Stomach (tissue), 19 donors: ENCODE results near the gene GTF3C6. TPM values are rescaled to one million over a fixed set of nuclear protein-coding genes. Genes with fewer than 3 reads are reported as not detected.

ENCODE experiments used
- DNase-seq, 2 donors: peaks; one replicate each; pipeline versions ENCODE4 v3.0.0 to v3.0.0-alpha.2; 2013 to 2019
- H3K27ac ChIP-seq, 5 donors: fragments of 200-600 bp in 4 of 5; sonication (generic) in 4 of 5; one replicate each; pipeline ENCODE4 v1.5.1; 2013 to 2019; ENCODE audit warnings: mild to moderate bottlenecking in 1 of 5, moderate library complexity in 1 of 5
- H3K27me3 ChIP-seq, 3 donors: fragments of 200-600 bp; sonication (generic); one replicate each; pipeline ENCODE4 v1.5.1; 2017 to 2019; ENCODE audit warnings: mixed run types in 1 of 3
- H3K36me3 ChIP-seq, 4 donors: fragments of 200-600 bp; sonication (generic); 1 replicate in 3 of 4; 2 replicates in 1 of 4; pipeline ENCODE4 v1.5.1; 2016 to 2019
- H3K4me1 ChIP-seq, 4 donors: fragments of 200-600 bp; sonication (generic); one replicate each; pipeline ENCODE4 v1.5.1; 2016 to 2019
- H3K4me3 ChIP-seq, 4 donors: fragments of 200-600 bp; sonication (generic) in 3 of 4; one replicate each; pipeline ENCODE4 v1.5.1; 2016 to 2019; ENCODE audit warnings: mild to moderate bottlenecking in 1 of 4
- H3K9me3 ChIP-seq, 4 donors: fragments of 200-600 bp; sonication (generic); one replicate each; pipeline ENCODE4 v1.5.1; 2016 to 2019
- EP300 ChIP-seq: sonication (generic); formaldehyde crosslinking; IDR thresholded peaks from one replicate; pipeline ENCODE4 v1.6.1; 2017; ENCODE audit warnings: antibody characterized with exemption
- POLR2A ChIP-seq, 4 donors: fragments of 450-650 bp; IDR thresholded peaks; one replicate each; pipeline ENCODE4 v1.6.1; 2016; ENCODE audit warnings: antibody characterized with exemption in 4 of 4, control low read depth in 2 of 4, mild to moderate bottlenecking in 1 of 4, moderate library complexity in 1 of 4
- POLR2AphosphoS5 ChIP-seq, 3 donors: sonication (generic); formaldehyde crosslinking; IDR thresholded peaks; one replicate each; pipeline ENCODE4 v1.6.1; 2016; ENCODE audit warnings: antibody characterized with exemption in 3 of 3
- WGBS, 5 donors: extraction: QIAGEN DNeasy Blood & Tissue Kit in 3 of 5; methylation state at CpG; one replicate each; pipeline versions ENCODE4 v1.1.5 to v1.1.7; 2013 to 2018; 5-methylcytosine and 5-hydroxymethylcytosine counted together
- intact Hi-C: fragments of 100-400 bp; cut with DNase I; formaldehyde crosslinking; loops from one replicate; pipeline ENCODE4 v1.15.1; 2023; ENCODE audit warnings: low total_unique reads
- long read RNA-seq, 10 donors: transcript quantifications; one replicate each; lab custom pipeline, GENCODE V29; 2026
- polyA plus RNA-seq, 3 donors: library from polyadenylated mRNA; stranded (reverse); fragments of 200-250 nt; gene quantifications; one replicate each; pipeline ENCODE4 v1.2.3, GENCODE V29; 2013
- total RNA-seq, 5 donors: library from RNA; depleted of rRNA; stranded (reverse); fragments of >200 nt; gene quantifications; one replicate each; pipeline versions ENCODE4 v1.1.0 to v1.2.3, GENCODE V29; 2014 to 2016
- TF ChIP-seq, protein P1 (sequence below), 7 experiments: fragments of 450-650 bp in 4 of 7; fragments of 200-600 bp in 3 of 7; sonication (generic) in 3 of 7; IDR thresholded peaks; one replicate each; pipeline ENCODE4 v1.5.1; 2016 to 2019; ENCODE audit warnings: antibody characterized with exemption in 7 of 7, control low read depth in 2 of 7, mild to moderate bottlenecking in 1 of 7
- donor health status: healthy with polysubstance abuse.
- donor health status: Bipolar disorder and iron deficiency.
- donor health status: healthy.

Gene GTF3C6, protein sequence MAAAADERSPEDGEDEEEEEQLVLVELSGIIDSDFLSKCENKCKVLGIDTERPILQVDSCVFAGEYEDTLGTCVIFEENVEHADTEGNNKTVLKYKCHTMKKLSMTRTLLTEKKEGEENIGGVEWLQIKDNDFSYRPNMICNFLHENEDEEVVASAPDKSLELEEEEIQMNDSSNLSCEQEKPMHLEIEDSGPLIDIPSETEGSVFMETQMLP
- total RNA-seq, result 10 to 100 TPM in 3 of 5 donors, 1 to 10 TPM in 2; 5.5 to 68.8 (median 15.6) TPM
- 10 to 100 TPM; 64.5 to 88.8 (median 76.4) TPM for polyA plus RNA-seq
- long read RNA-seq, donor 1, transcript GTF3C6-201 (6 exons, 952 nt), result major isoform, 7 of 32 reads
- long read RNA-seq, donor 1, partial matches to known transcripts, result 25 of 32 reads
- long read RNA-seq, donor 1, other reads (novel, unspliced or antisense), result 0 of 32 reads
- long read RNA-seq, donor 2, transcript GTF3C6-201 (6 exons, 952 nt), result major isoform, 24 of 43 reads
- long read RNA-seq, donor 2, partial matches to known transcripts, result 19 of 43 reads
- long read RNA-seq, donor 2, other reads (novel, unspliced or antisense), result 0 of 43 reads
- long read RNA-seq, donor 3, transcript GTF3C6-201 (6 exons, 952 nt), result major isoform, 22 of 52 reads
- long read RNA-seq, donor 3, partial matches to known transcripts, result 30 of 52 reads
- long read RNA-seq, donor 3, other reads (novel, unspliced or antisense), result 0 of 52 reads
- long read RNA-seq, donor 4, partial matches to known transcripts, result 0 of 2 reads
- long read RNA-seq, donor 4, other reads (novel, unspliced or antisense), result 0 of 2 reads
- long read RNA-seq, donor 5, transcript GTF3C6-201 (6 exons, 952 nt), result major isoform, 35 of 64 reads
- long read RNA-seq, donor 5, partial matches to known transcripts, result 24 of 64 reads
- long read RNA-seq, donor 5, other reads (novel, unspliced or antisense), result 5 of 64 reads
- long read RNA-seq, donor 6, transcript GTF3C6-201 (6 exons, 952 nt), result major isoform, 80 of 178 reads
- long read RNA-seq, donor 6, partial matches to known transcripts, result 93 of 178 reads
- long read RNA-seq, donor 6, other reads (novel, unspliced or antisense), result 5 of 178 reads
- long read RNA-seq, donor 7, transcript GTF3C6-201 (6 exons, 952 nt), result major isoform, 34 of 55 reads
- long read RNA-seq, donor 7, partial matches to known transcripts, result 20 of 55 reads
- long read RNA-seq, donor 7, other reads (novel, unspliced or antisense), result 0 of 55 reads
- long read RNA-seq, donor 8, transcript GTF3C6-201 (6 exons, 952 nt), result major isoform, 41 of 96 reads
- long read RNA-seq, donor 8, partial matches to known transcripts, result 47 of 96 reads
- long read RNA-seq, donor 8, other reads (novel, unspliced or antisense), result 8 of 96 reads
- long read RNA-seq, donor 9, transcript GTF3C6-201 (6 exons, 952 nt), result major isoform, 27 of 78 reads
- long read RNA-seq, donor 9, partial matches to known transcripts, result 51 of 78 reads
- long read RNA-seq, donor 9, other reads (novel, unspliced or antisense), result 0 of 78 reads
- long read RNA-seq, donor 10, transcript GTF3C6-201 (6 exons, 952 nt), result major isoform, 10 of 23 reads
- long read RNA-seq, donor 10, partial matches to known transcripts, result 13 of 23 reads
- long read RNA-seq, donor 10, other reads (novel, unspliced or antisense), result 0 of 23 reads

- intact Hi-C loops, result loop anchor here (10.0 kb wide), 1 partner anchor 144 kb away; the partner anchor contains the start of gene CDK19
Measured at GRCh38 chr6:110958329-110959192, at the start of gene GTF3C6. Gene GTF3C6 (plus strand): TSS chr6:110958706. CDS start chr6:110958770, 64 bp downstream.

DNA sequence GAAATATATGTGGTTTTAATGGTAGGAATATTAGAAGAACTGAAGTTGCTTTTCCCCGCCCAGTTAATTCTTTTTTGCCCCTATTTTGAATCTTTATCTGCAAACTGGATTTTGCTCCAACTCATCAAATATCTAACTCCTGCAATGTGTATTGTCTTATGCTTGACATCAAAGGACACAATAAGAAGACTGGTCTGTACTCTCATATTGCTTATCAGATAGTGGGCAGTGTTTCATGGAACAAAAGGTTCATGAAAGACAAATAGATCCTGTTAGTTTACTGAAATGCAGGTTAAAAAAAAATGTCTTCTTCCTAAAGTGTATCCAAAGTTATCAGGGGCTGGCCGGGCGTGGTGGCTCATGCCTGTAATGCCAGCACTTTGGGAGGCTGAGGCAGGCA lies 27.7 kb upstream of the GTF3C6 start:
- Histone ChIP-seq H3K36me3 (no peaks in the 10 kb centered on the region), H3K4me1 (no peaks in the 10 kb centered on the region), H3K27ac (no peak overlapping the region), H3K9me3 (no peaks in the 10 kb centered on the region), H3K4me3 (no peak overlapping the region), H3K27me3 (no peaks in the 10 kb centered on the region)
- no peak for DNase-seq
- intact Hi-C loops, result no loop called here
- 65 to 82% (median 74%) methylated on average over 3 of the region's 3 CpGs for WGBS, 5 donors
- TF ChIP-seq EP300 (no peak), POLR2AphosphoS5 (IDR thresholded peaks at IDR 0.05) (no peak), POLR2A (IDR thresholded peaks at IDR 0.05) (no peak)
- TF ChIP-seq, protein P1, sequence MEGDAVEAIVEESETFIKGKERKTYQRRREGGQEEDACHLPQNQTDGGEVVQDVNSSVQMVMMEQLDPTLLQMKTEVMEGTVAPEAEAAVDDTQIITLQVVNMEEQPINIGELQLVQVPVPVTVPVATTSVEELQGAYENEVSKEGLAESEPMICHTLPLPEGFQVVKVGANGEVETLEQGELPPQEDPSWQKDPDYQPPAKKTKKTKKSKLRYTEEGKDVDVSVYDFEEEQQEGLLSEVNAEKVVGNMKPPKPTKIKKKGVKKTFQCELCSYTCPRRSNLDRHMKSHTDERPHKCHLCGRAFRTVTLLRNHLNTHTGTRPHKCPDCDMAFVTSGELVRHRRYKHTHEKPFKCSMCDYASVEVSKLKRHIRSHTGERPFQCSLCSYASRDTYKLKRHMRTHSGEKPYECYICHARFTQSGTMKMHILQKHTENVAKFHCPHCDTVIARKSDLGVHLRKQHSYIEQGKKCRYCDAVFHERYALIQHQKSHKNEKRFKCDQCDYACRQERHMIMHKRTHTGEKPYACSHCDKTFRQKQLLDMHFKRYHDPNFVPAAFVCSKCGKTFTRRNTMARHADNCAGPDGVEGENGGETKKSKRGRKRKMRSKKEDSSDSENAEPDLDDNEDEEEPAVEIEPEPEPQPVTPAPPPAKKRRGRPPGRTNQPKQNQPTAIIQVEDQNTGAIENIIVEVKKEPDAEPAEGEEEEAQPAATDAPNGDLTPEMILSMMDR (IDR thresholded peaks at IDR 0.05), result no peak

More at GRCh38 chr6:110958329-110959192, at the start of gene GTF3C6:
- Histone ChIP-seq H3K36me3 (peaks cover 25 to 34% (median 33%) of the 10 kb centered on the region in 4 donors), H3K27me3 (no peaks in the 10 kb centered on the region), H3K4me1 (peaks cover 7 to 22% (median 14%) of the 10 kb centered on the region in 4 donors), H3K9me3 (no peaks in the 10 kb centered on the region), H3K4me3 (peak within 1 kb of the TSS; percentile 65 to 88 (median 74)), H3K27ac (peak within 1 kb of the TSS; percentile 89 to 95 (median 92))
- peak in 2 of 4 donors; percentile 13 to 62 for TF ChIP-seq POLR2A (IDR thresholded peaks at IDR 0.05)
- peak; percentile 67 to 92 (median 80) for TF ChIP-seq POLR2AphosphoS5 (IDR thresholded peaks at IDR 0.05)
- TF ChIP-seq, protein P1 (IDR thresholded peaks at IDR 0.05), result no peak
- peak; percentile 94 to 98 for DNase-seq
- WGBS, 5 donors, result 0 to 1% (median 0%) methylated on average over 52 to 70 of the region's 70 CpGs

GRCh38 chr6:110933912-110934311 lies 24.6 kb upstream of the GTF3C6 start:
- Histone ChIP-seq H3K27me3 (no peaks in the 10 kb centered on the region), H3K9me3 (no peaks in the 10 kb centered on the region), H3K27ac (no peak overlapping the region), H3K4me1 (no peaks in the 10 kb centered on the region), H3K36me3 (no peaks in the 10 kb centered on the region), H3K4me3 (no peak overlapping the region)
- 62 to 90% (median 76%) methylated on average over 2 of the region's 2 CpGs for whole genome bisulfite sequencing, 5 donors
- intact Hi-C loops, result no loop called here
- TF ChIP-seq POLR2A (IDR thresholded peaks at IDR 0.05) (no peak), EP300 (no peak), POLR2AphosphoS5 (IDR thresholded peaks at IDR 0.05) (no peak)
- TF ChIP-seq, protein P1 (IDR thresholded peaks at IDR 0.05), result no peak
- no peak for DNase-seq
